ENCODE measurements around the gene ISCA2. TPM values are rescaled to one million over a fixed set of nuclear protein-coding genes. Genes with fewer than 3 reads are reported as not detected.
A peak's percentile ranks its signal among the peaks of the same experiment; 100 is the strongest.

The ISCA2 gene
- total and polyA plus RNA-seq, 2 donors (not counting 1 experiment from before 2014, with no cell fraction given), result 11.7 to 32.1 TPM

DNA sequence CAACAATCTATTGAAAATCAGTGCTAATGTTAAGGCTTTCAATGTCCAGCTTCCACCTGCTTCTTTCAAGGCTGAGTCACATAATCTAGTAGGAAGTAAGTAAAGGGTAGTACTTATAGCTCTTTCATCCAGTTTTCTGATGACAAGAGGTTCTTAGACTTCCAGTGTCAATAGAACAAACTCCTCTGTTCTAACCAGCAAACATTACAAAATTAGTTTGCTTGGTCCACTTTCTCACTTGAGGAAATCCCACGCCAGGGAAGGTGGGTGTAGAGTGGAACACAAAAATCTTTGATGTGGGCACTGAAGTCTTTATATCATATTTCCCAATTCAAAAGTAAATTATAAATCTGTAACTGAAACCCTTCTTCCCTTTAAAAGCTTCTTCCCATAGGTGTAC, 3.1 kb upstream of the ISCA2 start:
- Histone ChIP-seq H3K79me2 (ENCODE audit: control insufficient read depth, insufficient read depth, low read length) (peaks cover 43% of the 10 kb centered on the region), H3K9me3 (ENCODE audit: control insufficient read depth, insufficient read depth, low read depth, low read length) (no peaks in the 10 kb centered on the region)

DNA sequence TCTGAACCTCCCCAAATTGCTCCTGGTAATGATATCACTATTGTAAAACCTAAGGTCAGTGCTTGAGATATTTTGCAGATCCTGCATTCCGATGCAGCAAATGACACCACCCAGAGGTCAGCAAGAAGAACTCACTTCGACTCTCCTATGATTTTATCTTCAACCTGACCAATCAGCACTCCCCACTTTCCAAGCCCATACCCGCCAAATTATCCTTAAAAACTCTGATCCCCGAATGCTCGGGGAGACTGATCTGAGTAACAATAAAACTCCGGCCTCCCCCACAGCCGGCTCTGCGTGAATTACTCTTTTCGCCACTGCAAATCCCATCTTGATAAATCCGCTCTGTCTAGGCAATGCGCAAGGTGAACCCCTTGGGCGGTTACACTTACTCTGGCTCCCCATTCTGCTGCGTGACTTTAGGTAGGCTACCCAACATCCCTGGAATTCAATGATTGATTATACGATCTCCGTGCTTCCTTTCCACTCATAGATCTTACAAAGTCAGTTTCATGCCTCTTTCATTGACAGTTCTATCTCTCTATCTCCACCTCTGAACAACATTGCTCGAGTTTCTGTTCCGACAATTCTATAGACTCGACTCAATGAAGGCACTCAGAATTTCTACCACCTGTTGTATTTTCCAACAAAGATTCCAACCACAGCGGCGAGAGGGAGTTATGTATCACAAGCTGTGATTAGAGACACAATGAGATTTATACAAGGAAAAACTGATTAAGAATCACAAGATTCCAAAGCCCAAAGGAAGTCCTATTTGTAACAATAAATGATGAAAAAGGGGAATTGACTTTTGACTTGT, 1.4 kb upstream of the ISCA2 start:
- H3K4me3 ChIP-seq (replicated peaks in 1 of 4; ENCODE audit: control extremely low read depth in 1 of 4, insufficient read depth in 1 of 4, low read depth in 3 of 4, low read length in 4 of 4), result peak overlapping the region; percentile 82 to 100 (median 91)
- no peaks in the 10 kb centered on the region for H3K27me3 ChIP-seq (ENCODE audit: control insufficient read depth, insufficient read depth, low read length)
- peaks cover 3% of the 10 kb centered on the region for H4K20me1 ChIP-seq (ENCODE audit: control insufficient read depth, extremely low read depth, insufficient read depth, low read length)
- no peak for TF ChIP-seq EZH2 (IDR thresholded peaks at IDR 0.05; ENCODE audit: low read length, missing control alignments)
- TF ChIP-seq, protein P1, sequence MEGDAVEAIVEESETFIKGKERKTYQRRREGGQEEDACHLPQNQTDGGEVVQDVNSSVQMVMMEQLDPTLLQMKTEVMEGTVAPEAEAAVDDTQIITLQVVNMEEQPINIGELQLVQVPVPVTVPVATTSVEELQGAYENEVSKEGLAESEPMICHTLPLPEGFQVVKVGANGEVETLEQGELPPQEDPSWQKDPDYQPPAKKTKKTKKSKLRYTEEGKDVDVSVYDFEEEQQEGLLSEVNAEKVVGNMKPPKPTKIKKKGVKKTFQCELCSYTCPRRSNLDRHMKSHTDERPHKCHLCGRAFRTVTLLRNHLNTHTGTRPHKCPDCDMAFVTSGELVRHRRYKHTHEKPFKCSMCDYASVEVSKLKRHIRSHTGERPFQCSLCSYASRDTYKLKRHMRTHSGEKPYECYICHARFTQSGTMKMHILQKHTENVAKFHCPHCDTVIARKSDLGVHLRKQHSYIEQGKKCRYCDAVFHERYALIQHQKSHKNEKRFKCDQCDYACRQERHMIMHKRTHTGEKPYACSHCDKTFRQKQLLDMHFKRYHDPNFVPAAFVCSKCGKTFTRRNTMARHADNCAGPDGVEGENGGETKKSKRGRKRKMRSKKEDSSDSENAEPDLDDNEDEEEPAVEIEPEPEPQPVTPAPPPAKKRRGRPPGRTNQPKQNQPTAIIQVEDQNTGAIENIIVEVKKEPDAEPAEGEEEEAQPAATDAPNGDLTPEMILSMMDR (conservative IDR thresholded peaks at IDR 0.05 in 1 of 2, IDR thresholded peaks at IDR 0.05 in 1 of 2; ENCODE audit: low read depth in 1 of 2, low read length in 2 of 2), result peak in 1 of 2 donors; percentile 19
- H3K27ac ChIP-seq (ENCODE audit: insufficient read depth, low read length), result peak overlapping the region; percentile 91
- H3K4me1 ChIP-seq (ENCODE audit: control insufficient read depth, extremely low read depth, insufficient read depth, low read length), result peaks cover 11% of the 10 kb centered on the region
- DNase-seq (ENCODE audit: low read depth in 2 of 2), result peak; percentile 43 to 54
- H3K9ac ChIP-seq (ENCODE audit: insufficient read depth, low read length), result peak overlapping the region; percentile 95
- H3K79me2 ChIP-seq (ENCODE audit: control insufficient read depth, insufficient read depth, low read length), result peaks cover 41% of the 10 kb centered on the region
- H2AFZ ChIP-seq (ENCODE audit: low read length), result peak overlapping the region; percentile 21
- no peaks in the 10 kb centered on the region for H3K36me3 ChIP-seq (ENCODE audit: control insufficient read depth, insufficient read depth, low read length)
- peak overlapping the region; percentile 97 for H3K4me2 ChIP-seq (ENCODE audit: extremely low read depth, insufficient read depth, low read length)
- H3K9me3 ChIP-seq (ENCODE audit: control insufficient read depth, insufficient read depth, low read depth, low read length), result no peaks in the 10 kb centered on the region

More for the DNA sequence above, 3.1 kb upstream of the ISCA2 start:
- Histone ChIP-seq H3K27ac (ENCODE audit: insufficient read depth, low read length) (no peak overlapping the region), H3K36me3 (ENCODE audit: control insufficient read depth, insufficient read depth, low read length) (no peaks in the 10 kb centered on the region), H3K27me3 (ENCODE audit: control insufficient read depth, insufficient read depth, low read length) (no peaks in the 10 kb centered on the region), H2AFZ (ENCODE audit: low read length) (no peak overlapping the region), H3K4me1 (ENCODE audit: control insufficient read depth, extremely low read depth, insufficient read depth, low read length) (peaks cover 14% of the 10 kb centered on the region), H3K4me2 (ENCODE audit: extremely low read depth, insufficient read depth, low read length) (no peak overlapping the region), H3K9ac (ENCODE audit: insufficient read depth, low read length) (no peak overlapping the region), H4K20me1 (ENCODE audit: control insufficient read depth, extremely low read depth, insufficient read depth, low read length) (peaks cover 3% of the 10 kb centered on the region), H3K4me3 (replicated peaks in 1 of 4; ENCODE audit: control extremely low read depth in 1 of 4, insufficient read depth in 1 of 4, low read depth in 3 of 4, low read length in 4 of 4) (peak overlapping the region in 1 of 4 experiments; percentile 15)
- TF ChIP-seq, protein P1 (conservative IDR thresholded peaks at IDR 0.05 in 1 of 2, IDR thresholded peaks at IDR 0.05 in 1 of 2; ENCODE audit: low read depth in 1 of 2, low read length in 2 of 2), result no peak
- no peak for TF ChIP-seq EZH2 (IDR thresholded peaks at IDR 0.05; ENCODE audit: low read length, missing control alignments)
- no peak for DNase-seq (ENCODE audit: low read depth in 2 of 2)

DNA sequence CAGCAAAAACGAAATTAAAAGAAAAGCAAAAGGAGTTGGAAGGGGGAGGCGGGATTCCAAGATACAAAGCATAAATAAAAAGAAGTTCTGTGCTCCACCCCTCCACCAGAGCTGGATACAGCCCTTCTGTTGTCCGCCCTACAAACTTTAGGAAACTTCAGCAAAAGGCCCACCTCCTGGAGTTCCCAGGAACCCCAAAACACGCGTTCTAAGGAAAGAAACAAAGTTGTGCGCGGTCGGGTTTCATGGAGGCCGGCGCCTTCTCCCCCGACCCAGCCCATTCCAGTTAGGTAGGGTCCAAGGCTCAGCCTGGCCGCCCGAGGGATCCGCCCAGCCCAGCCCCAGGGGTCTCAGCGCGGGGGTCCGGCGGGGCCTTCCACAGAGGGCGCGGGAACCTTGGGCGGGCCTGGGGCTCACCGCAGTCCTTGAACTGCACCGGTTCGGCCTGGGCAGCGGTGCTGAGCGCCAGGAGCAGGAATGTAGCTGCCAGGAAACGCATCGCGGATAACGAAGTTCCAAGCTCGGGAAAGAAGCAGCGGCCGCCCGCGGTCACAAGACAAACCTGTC, 706 bp upstream of the ISCA2 start, which contains the start of gene NPC2:
Gene NPC2, minus strand, starts transcription at position 530 of the 567 bp plus-strand sequence. Its CDS starts 31 bp downstream, at position 499.
- H3K79me2 ChIP-seq (ENCODE audit: control insufficient read depth, insufficient read depth, low read length), result peaks cover 37% of the 10 kb centered on the region
- H3K27me3 ChIP-seq (ENCODE audit: control insufficient read depth, insufficient read depth, low read length), result no peaks in the 10 kb centered on the region
- H3K9ac ChIP-seq (ENCODE audit: insufficient read depth, low read length), result peak within 1 kb of the TSS; percentile 95
- no peaks in the 10 kb centered on the region for H3K36me3 ChIP-seq (ENCODE audit: control insufficient read depth, insufficient read depth, low read length)
- H3K4me2 ChIP-seq (ENCODE audit: extremely low read depth, insufficient read depth, low read length), result peak within 1 kb of the TSS; percentile 97
- peak within 1 kb of the TSS; percentile 91 for H3K27ac ChIP-seq (ENCODE audit: insufficient read depth, low read length)
- H3K9me3 ChIP-seq (ENCODE audit: control insufficient read depth, insufficient read depth, low read depth, low read length), result no peaks in the 10 kb centered on the region
- peaks cover 11% of the 10 kb centered on the region for H3K4me1 ChIP-seq (ENCODE audit: control insufficient read depth, extremely low read depth, insufficient read depth, low read length)
- H2AFZ ChIP-seq (ENCODE audit: low read length), result peak within 1 kb of the TSS; percentile 90
- no peak for TF ChIP-seq EZH2 (IDR thresholded peaks at IDR 0.05; ENCODE audit: low read length, missing control alignments)
- TF ChIP-seq, protein P1 (conservative IDR thresholded peaks at IDR 0.05 in 1 of 2, IDR thresholded peaks at IDR 0.05 in 1 of 2; ENCODE audit: low read depth in 1 of 2, low read length in 2 of 2), result no peak
- peak in 1 of 2 donors; percentile 25 for DNase-seq (ENCODE audit: low read depth in 2 of 2)
- peak within 1 kb of the TSS; percentile 82 to 100 (median 100) for H3K4me3 ChIP-seq (replicated peaks in 1 of 4; ENCODE audit: control extremely low read depth in 1 of 4, insufficient read depth in 1 of 4, low read depth in 3 of 4, low read length in 4 of 4)
- H4K20me1 ChIP-seq (ENCODE audit: control insufficient read depth, extremely low read depth, insufficient read depth, low read length), result peaks cover 3% of the 10 kb centered on the region
